HCT116 (cell line): Measurements from ENCODE around the gene KSR2.

Experiments
- EGR1 ChIP-seq: IDR thresholded peaks from 2 replicates; pipeline ENCODE4 v1.6.1; 2012; ENCODE audit warnings: low read depth
- EZH2 ChIP-seq: fragments of 200-600 bp; sonication (generic); IDR thresholded peaks from 2 replicates; pipeline ENCODE4 v1.6.1; 2017; ENCODE audit warnings: antibody characterized with exemption, mixed run types
- EZH2phosphoT487 ChIP-seq: fragments of 200-600 bp; IDR thresholded peaks from 2 replicates; pipeline ENCODE4 v1.6.1; 2018; ENCODE audit warnings: antibody characterized with exemption, borderline replicate concordance
- JUND ChIP-seq: IDR thresholded peaks from 2 replicates; pipeline ENCODE4 v1.6.1; 2012
- MAX ChIP-seq: IDR thresholded peaks from 2 replicates; pipeline ENCODE4 v1.6.1; 2012
- POLR2A ChIP-seq: IDR thresholded peaks from 2 replicates; pipeline ENCODE4 v1.7.0; 2011; ENCODE audit warnings: borderline replicate concordance; ENCODE audit not compliant: insufficient read depth, insufficient read length; ENCODE audit errors: extremely low read depth
- POLR2AphosphoS5 ChIP-seq: IDR thresholded peaks from 2 replicates; pipeline ENCODE4 v1.6.1; 2011; ENCODE audit warnings: mild to moderate bottlenecking, low read depth, low read length, moderate library complexity
- SIN3A ChIP-seq: IDR thresholded peaks from 2 replicates; pipeline ENCODE4 v1.6.1; 2012; ENCODE audit warnings: low read depth
- SRF ChIP-seq: IDR thresholded peaks from 2 replicates; pipeline ENCODE4 v1.6.1; 2012; ENCODE audit warnings: low read depth
- YY1 ChIP-seq: IDR thresholded peaks from 2 replicates; pipeline ENCODE4 v1.6.1; 2011; ENCODE audit warnings: low read length, low read depth, moderate library complexity, mild to moderate bottlenecking; ENCODE audit not compliant: insufficient replicate concordance; ENCODE audit errors: extremely low read depth
- ZNF274 ChIP-seq: fragments of 200-500 bp; sonication (Bioruptor generic); IDR thresholded peaks from 2 replicates; pipeline ENCODE4 v1.6.1; 2014; ENCODE audit warnings: mild to moderate bottlenecking, low read depth, low read length, inconsistent platforms
- TF ChIP-seq, protein P1 (sequence below), 3 experiments: fragments of 200-600 bp in 1 of 3; sonication (generic) in 1 of 3; IDR thresholded peaks in 2 of 3; conservative IDR thresholded peaks in 1 of 3; 2 replicates each; pipeline ENCODE4 v1.5.1; 2012 to 2017; ENCODE audit warnings: low read depth in 2 of 3, low read length in 2 of 3, antibody characterized with exemption in 1 of 3, borderline replicate concordance in 1 of 3, control low read depth in 1 of 3, mild to moderate bottlenecking in 1 of 3, mixed read lengths in 1 of 3, mixed run types in 1 of 3, moderate library complexity in 1 of 3; ENCODE audit not compliant: insufficient read depth in 1 of 3
- TF ChIP-seq, protein P2 (sequence below): IDR thresholded peaks from 2 replicates; pipeline ENCODE4 v1.6.1; 2012
- TF ChIP-seq, protein P3 (sequence below): IDR thresholded peaks from 2 replicates; pipeline ENCODE4 v1.6.1; 2012; ENCODE audit warnings: low read depth

DNA sequence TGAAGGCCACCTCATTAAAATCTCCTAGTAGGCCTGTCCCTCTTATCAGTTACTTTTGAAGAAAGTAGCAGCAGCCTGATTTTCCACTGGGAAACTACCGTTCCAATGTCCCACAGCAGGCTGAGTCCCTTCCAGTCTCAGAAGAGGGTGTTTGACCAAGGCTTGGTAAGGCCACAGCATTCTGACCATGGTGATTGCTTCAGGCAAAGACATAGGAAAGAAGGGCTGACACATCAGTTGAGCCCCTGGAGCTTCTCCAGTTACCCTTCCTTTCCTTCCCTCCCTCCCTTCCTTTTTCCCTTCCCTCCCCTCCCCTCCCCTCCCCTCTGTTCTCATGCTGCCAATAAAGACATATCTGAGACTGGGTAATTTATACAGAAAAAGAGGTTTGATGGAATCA, 373.0 kb downstream of the KSR2 start:
- TF ChIP-seq, protein P1, sequence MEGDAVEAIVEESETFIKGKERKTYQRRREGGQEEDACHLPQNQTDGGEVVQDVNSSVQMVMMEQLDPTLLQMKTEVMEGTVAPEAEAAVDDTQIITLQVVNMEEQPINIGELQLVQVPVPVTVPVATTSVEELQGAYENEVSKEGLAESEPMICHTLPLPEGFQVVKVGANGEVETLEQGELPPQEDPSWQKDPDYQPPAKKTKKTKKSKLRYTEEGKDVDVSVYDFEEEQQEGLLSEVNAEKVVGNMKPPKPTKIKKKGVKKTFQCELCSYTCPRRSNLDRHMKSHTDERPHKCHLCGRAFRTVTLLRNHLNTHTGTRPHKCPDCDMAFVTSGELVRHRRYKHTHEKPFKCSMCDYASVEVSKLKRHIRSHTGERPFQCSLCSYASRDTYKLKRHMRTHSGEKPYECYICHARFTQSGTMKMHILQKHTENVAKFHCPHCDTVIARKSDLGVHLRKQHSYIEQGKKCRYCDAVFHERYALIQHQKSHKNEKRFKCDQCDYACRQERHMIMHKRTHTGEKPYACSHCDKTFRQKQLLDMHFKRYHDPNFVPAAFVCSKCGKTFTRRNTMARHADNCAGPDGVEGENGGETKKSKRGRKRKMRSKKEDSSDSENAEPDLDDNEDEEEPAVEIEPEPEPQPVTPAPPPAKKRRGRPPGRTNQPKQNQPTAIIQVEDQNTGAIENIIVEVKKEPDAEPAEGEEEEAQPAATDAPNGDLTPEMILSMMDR (IDR thresholded peaks at IDR 0.05 in 2 of 3, conservative IDR thresholded peaks at IDR 0.05 in 1 of 3; ENCODE audit: borderline replicate concordance in 1 of 3, insufficient read depth in 1 of 3, low read depth in 2 of 3, low read length in 2 of 3), result no peak
- TF ChIP-seq POLR2A (no peak), POLR2AphosphoS5 (no peak), EGR1 (no peak), EZH2 (no peak), MAX (no peak), YY1 (no peak), EZH2phosphoT487 (no peak), JUND (no peak), SIN3A (no peak), SRF (no peak), ZNF274 (no peak)
- TF ChIP-seq, protein P2, sequence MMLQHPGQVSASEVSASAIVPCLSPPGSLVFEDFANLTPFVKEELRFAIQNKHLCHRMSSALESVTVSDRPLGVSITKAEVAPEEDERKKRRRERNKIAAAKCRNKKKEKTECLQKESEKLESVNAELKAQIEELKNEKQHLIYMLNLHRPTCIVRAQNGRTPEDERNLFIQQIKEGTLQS, result no peak
- TF ChIP-seq, protein P3, sequence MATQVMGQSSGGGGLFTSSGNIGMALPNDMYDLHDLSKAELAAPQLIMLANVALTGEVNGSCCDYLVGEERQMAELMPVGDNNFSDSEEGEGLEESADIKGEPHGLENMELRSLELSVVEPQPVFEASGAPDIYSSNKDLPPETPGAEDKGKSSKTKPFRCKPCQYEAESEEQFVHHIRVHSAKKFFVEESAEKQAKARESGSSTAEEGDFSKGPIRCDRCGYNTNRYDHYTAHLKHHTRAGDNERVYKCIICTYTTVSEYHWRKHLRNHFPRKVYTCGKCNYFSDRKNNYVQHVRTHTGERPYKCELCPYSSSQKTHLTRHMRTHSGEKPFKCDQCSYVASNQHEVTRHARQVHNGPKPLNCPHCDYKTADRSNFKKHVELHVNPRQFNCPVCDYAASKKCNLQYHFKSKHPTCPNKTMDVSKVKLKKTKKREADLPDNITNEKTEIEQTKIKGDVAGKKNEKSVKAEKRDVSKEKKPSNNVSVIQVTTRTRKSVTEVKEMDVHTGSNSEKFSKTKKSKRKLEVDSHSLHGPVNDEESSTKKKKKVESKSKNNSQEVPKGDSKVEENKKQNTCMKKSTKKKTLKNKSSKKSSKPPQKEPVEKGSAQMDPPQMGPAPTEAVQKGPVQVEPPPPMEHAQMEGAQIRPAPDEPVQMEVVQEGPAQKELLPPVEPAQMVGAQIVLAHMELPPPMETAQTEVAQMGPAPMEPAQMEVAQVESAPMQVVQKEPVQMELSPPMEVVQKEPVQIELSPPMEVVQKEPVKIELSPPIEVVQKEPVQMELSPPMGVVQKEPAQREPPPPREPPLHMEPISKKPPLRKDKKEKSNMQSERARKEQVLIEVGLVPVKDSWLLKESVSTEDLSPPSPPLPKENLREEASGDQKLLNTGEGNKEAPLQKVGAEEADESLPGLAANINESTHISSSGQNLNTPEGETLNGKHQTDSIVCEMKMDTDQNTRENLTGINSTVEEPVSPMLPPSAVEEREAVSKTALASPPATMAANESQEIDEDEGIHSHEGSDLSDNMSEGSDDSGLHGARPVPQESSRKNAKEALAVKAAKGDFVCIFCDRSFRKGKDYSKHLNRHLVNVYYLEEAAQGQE, result no peak
